Measurements from ENCODE around the gene SNN. TPM values are rescaled to one million over a fixed set of nuclear protein-coding genes. Genes with fewer than 3 reads are reported as not detected.

Gene SNN
- total and polyA plus RNA-seq, 2 donors (not counting 1 experiment from before 2014, with no cell fraction given), result 55.4 to 63.3 TPM

DNA sequence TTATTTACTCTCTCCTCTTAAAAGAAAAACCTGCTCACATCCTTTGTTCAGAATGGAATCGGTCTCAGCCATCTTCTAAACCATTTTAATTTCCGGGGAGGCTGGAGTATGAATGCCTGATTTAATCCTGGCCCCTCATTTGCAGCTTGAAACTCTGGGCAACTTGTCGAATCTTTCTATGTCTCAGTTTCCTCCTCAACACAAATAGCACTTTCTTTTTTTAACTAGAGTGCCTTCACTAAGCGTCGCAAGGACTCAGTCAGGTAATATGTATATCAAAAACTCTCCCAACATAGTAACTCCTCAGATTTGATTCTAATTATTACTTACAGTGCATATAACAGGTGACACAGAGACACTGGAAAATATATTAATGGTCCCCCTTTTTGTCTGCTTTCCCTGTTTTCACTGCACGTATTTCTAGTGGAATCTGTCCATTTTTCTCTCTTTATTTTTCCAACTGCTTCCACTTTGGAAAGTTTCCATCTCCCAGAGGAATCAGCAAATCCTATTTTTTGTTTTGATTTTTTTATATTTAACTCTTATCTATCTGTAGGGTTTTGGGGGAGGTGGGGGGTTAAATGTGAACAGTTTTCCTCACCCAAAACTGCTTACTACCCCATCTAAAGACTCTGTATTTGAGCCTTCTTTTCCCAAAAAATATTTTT is 18.6 kb downstream of the SNN start:
- WGBS (ENCODE audit: insufficient coverage), result 64% methylated on average over 3 of the region's 6 CpGs
- Histone ChIP-seq H3K4me2 (replicated peaks; ENCODE audit: low read depth, low read length, poor library complexity, severe bottlenecking) (peak overlapping the region; percentile 19), H3K27me3 (replicated peaks in 1 of 4; ENCODE audit: control extremely low read depth in 1 of 4, control insufficient read depth in 3 of 4, insufficient read depth in 4 of 4, low read length in 3 of 4) (no peaks in the 10 kb centered on the region), H3K4me3 (ENCODE audit: control extremely low read depth in 1 of 5, extremely low read depth in 1 of 5, insufficient read depth in 1 of 5, low read depth in 2 of 5, low read length in 4 of 5) (no peak overlapping the region), H3K9ac (ENCODE audit: low read length) (no peak overlapping the region), H3K79me2 (ENCODE audit: control insufficient read depth, insufficient read depth, low read length) (peaks cover 50% of the 10 kb centered on the region), H4K20me1 (ENCODE audit: control insufficient read depth, insufficient read depth, low read length, poor library complexity, severe bottlenecking) (no peaks in the 10 kb centered on the region), H3K36me3 (replicated peaks in 1 of 2; ENCODE audit: control extremely low read depth in 1 of 2, control insufficient read depth in 1 of 2, extremely low read depth in 1 of 2, insufficient read depth in 2 of 2, low read length in 1 of 2) (peaks cover 0 to 59% of the 10 kb centered on the region in 2 experiments), H3K27ac (ENCODE audit: low read length in 2 of 2) (peak overlapping the region; percentile 5 to 42), H3K9me3 (ENCODE audit: control extremely low read depth in 1 of 3, control insufficient read depth in 2 of 3, insufficient read depth in 1 of 3, low read length in 2 of 3) (no peaks in the 10 kb centered on the region), H2AFZ (ENCODE audit: insufficient read depth, low read depth, low read length, poor library complexity, severe bottlenecking) (no peak overlapping the region), H3K4me1 (ENCODE audit: control insufficient read depth in 2 of 2, insufficient read depth in 2 of 2, low read length in 2 of 2) (peaks cover 94% of the 10 kb centered on the region in 2 donors)
- intact Hi-C loops (cut with micrococcal nuclease), result loop anchor here (10.0 kb wide), 3 partner anchors 432 to 812 kb away; partner anchors contain the start of genes CIITA and SOCS1
- DNase-seq (no peak), ATAC-seq (ENCODE audit: low read depth) (no peak)
- peak overlapping the region; percentile 35 for H3K4me3 Mint-ChIP-seq
- no peaks in the 10 kb centered on the region for H3K9me3 Mint-ChIP-seq (ENCODE audit: insufficient read depth)
- ChIA-PET POLR2A (no interaction called here), CTCF (interaction anchor here (1.2 kb wide), 1 partner anchor 722 kb away, joined by 3 read pairs; no protein-coding TSS in a partner anchor)
- H3K27ac Mint-ChIP-seq, result peak overlapping the region; percentile 78
- no peaks in the 10 kb centered on the region for H3K27me3 Mint-ChIP-seq
- TF ChIP-seq EZH2 (IDR thresholded peaks at IDR 0.05; ENCODE audit: borderline replicate concordance, insufficient read depth, low read depth, low read length, poor library complexity, severe bottlenecking), result no peak
- no peak for TF ChIP-seq CTCF (IDR thresholded peaks at IDR 0.05)
- H3K4me1 Mint-ChIP-seq, result peaks cover 93% of the 10 kb centered on the region

All from B cell (primary cell).